A673 (cell line): Measurements from ENCODE around the gene GSG1L. TPM values are rescaled to one million over a fixed set of nuclear protein-coding genes. Genes with fewer than 3 reads are reported as not detected.

Experiments
- BruUV-seq: library from RNA; stranded (reverse); fragments of 400-500 nt; replicated peaks from 2 replicates; lab custom pipeline; 2021; lab: Mats Ljungman, UMichigan
- CTCF ChIA-PET: fragments of 300-600 bp; sonication (Branson Sonifier 250); formaldehyde crosslinking; loops from one replicate; lab custom pipeline; 2022; ENCODE audit warnings: antibody characterized with exemption; lab: Charles Lee
- POLR2A ChIA-PET: fragments of 300-600 bp; sonication (Branson Sonifier 250); formaldehyde crosslinking; loops from one replicate; lab custom pipeline; 2022; ENCODE audit warnings: antibody characterized with exemption; ENCODE audit not compliant: low non-redundant PET; lab: Charles Lee
- DNase-seq: peaks from one replicate; pipeline ENCODE4 v3.0.0-alpha.2; 2015; ENCODE audit warnings: low spot score
- H3K27ac ChIP-seq: fragments of 200-600 bp; sonication (generic); 2 replicates; pipeline ENCODE4 v1.5.1; 2016; ENCODE audit warnings: mixed run types, low read depth, mild to moderate bottlenecking, mixed read lengths, antibody characterized with exemption, low read length; ENCODE audit not compliant: poor library complexity, severe bottlenecking
- H3K27me3 ChIP-seq: fragments of 200-600 bp; sonication (generic); replicated peaks from 2 replicates; pipeline ENCODE4 v1.6.1; 2017; ENCODE audit warnings: mixed run types, low read depth, mild to moderate bottlenecking, mixed read lengths, antibody characterized with exemption, low read length; ENCODE audit not compliant: insufficient read depth, poor library complexity
- H3K36me3 ChIP-seq: fragments of 200-600 bp; sonication (generic); 2 replicates; pipeline ENCODE4 v1.6.1; 2016; ENCODE audit warnings: mixed run types, mild to moderate bottlenecking, mixed read lengths, antibody characterized with exemption, low read length; ENCODE audit not compliant: insufficient read depth, poor library complexity, severe bottlenecking
- H3K4me1 ChIP-seq: fragments of 200-600 bp; sonication (generic); 2 replicates; pipeline ENCODE4 v1.6.1; 2017; ENCODE audit warnings: mixed run types, mild to moderate bottlenecking, mixed read lengths, antibody characterized with exemption, low read length; ENCODE audit not compliant: insufficient read depth, poor library complexity, severe bottlenecking
- H3K4me3 ChIP-seq: fragments of 200-600 bp; sonication (generic); 2 replicates; pipeline ENCODE4 v1.5.1; 2016; ENCODE audit warnings: low read depth, mixed run types, mild to moderate bottlenecking, mixed read lengths, low read length; ENCODE audit not compliant: poor library complexity, severe bottlenecking
- H3K9me3 ChIP-seq: fragments of 200-600 bp; sonication (generic); 2 replicates; pipeline ENCODE4 v1.6.1; 2016; ENCODE audit warnings: mixed run types, low read depth, mild to moderate bottlenecking, mixed read lengths, antibody characterized with exemption, low read length; ENCODE audit not compliant: poor library complexity, severe bottlenecking
- CTCF ChIP-seq: fragments of 300-800, 200-600 bp; sonication (generic); conservative IDR thresholded peaks from 2 replicates; pipeline ENCODE4 v1.5.1; 2017; ENCODE audit warnings: low read depth, mild to moderate bottlenecking, antibody characterized with exemption, low read length, moderate library complexity, mixed read lengths
- EZH2 ChIP-seq: fragments of 200-600 bp; sonication (generic); IDR thresholded peaks from 2 replicates; pipeline ENCODE4 v1.6.1; 2017; ENCODE audit warnings: borderline replicate concordance, low read depth, mild to moderate bottlenecking, mixed read lengths, antibody characterized with exemption, low read length; ENCODE audit not compliant: poor library complexity, severe bottlenecking
- intact Hi-C: fragments of 100-400 bp; cut with micrococcal nuclease; formaldehyde crosslinking; loops from one replicate; pipeline ENCODE4 v1.10.0; 2022; ENCODE audit not compliant: unreplicated experiment
- total RNA-seq: library from RNA; stranded (reverse); gene quantifications from 2 replicates; pipeline ENCODE4 v1.2.3, GENCODE V29; 2021

The GSG1L gene
- total RNA-seq, 1 experiment from 2014 or later, result not detected

GRCh38 chr16:28092721-28093384 lies 29.3 kb upstream of the GSG1L start:
- Histone ChIP-seq H3K9me3 (no peaks in the 10 kb centered on the region), H3K4me3 (no peak overlapping the region), H3K27me3 (no peaks in the 10 kb centered on the region), H3K4me1 (no peaks in the 10 kb centered on the region), H3K27ac (no peak overlapping the region), H3K36me3 (peaks cover 3% of the 10 kb centered on the region)
- ChIA-PET POLR2A (no interaction called here), CTCF (no interaction called here)
- no TSS peak for BruUV-seq
- intact Hi-C loops, result no loop called here
- no peak for TF ChIP-seq CTCF
- no peak for TF ChIP-seq EZH2
- no peak for DNase-seq

GRCh38 chr16:28091656-28092055 lies 28.1 kb upstream of the GSG1L start:
- H3K27me3 ChIP-seq, result no peaks in the 10 kb centered on the region
- no peak for TF ChIP-seq CTCF
- BruUV-seq, result no TSS peak
- H3K27ac ChIP-seq, result no peak overlapping the region
- intact Hi-C loops, result no loop called here
- DNase-seq, result no peak
- POLR2A ChIA-PET, result no interaction called here
- no peaks in the 10 kb centered on the region for H3K4me1 ChIP-seq
- H3K9me3 ChIP-seq, result no peaks in the 10 kb centered on the region
- no peaks in the 10 kb centered on the region for H3K36me3 ChIP-seq
- no peak overlapping the region for H3K4me3 ChIP-seq
- CTCF ChIA-PET, result no interaction called here

GRCh38 chr16:28090646-28091377 lies 27.3 kb upstream of the GSG1L start:
- Histone ChIP-seq H3K27me3 (no peaks in the 10 kb centered on the region), H3K36me3 (no peaks in the 10 kb centered on the region), H3K9me3 (no peaks in the 10 kb centered on the region), H3K27ac (no peak overlapping the region), H3K4me3 (no peak overlapping the region), H3K4me1 (no peaks in the 10 kb centered on the region)
- DNase-seq, result no peak
- TF ChIP-seq EZH2, result no peak
- TF ChIP-seq CTCF, result peak; percentile 44
- ChIA-PET CTCF (interaction anchor here (1.0 to 1.2 kb wide), 2 partner anchors 127 to 451 kb away, joined by 3 read pairs; no protein-coding TSS in a partner anchor), POLR2A (interaction anchor here (0.7 to 0.9 kb wide), 2 partner anchors 16 to 20 kb away, joined by 3 to 4 read pairs; no protein-coding TSS in a partner anchor)
- no TSS peak for BruUV-seq
- intact Hi-C loops, result no loop called here
